AG08396 (cell line): ENCODE data around the gene TANC2.

Experiments used
- DNase-seq: peaks from one replicate; pipeline ENCODE4 v3.0.0; 2012; ENCODE audit warnings: low spot score, mixed read lengths

Gene TANC2

DNA sequence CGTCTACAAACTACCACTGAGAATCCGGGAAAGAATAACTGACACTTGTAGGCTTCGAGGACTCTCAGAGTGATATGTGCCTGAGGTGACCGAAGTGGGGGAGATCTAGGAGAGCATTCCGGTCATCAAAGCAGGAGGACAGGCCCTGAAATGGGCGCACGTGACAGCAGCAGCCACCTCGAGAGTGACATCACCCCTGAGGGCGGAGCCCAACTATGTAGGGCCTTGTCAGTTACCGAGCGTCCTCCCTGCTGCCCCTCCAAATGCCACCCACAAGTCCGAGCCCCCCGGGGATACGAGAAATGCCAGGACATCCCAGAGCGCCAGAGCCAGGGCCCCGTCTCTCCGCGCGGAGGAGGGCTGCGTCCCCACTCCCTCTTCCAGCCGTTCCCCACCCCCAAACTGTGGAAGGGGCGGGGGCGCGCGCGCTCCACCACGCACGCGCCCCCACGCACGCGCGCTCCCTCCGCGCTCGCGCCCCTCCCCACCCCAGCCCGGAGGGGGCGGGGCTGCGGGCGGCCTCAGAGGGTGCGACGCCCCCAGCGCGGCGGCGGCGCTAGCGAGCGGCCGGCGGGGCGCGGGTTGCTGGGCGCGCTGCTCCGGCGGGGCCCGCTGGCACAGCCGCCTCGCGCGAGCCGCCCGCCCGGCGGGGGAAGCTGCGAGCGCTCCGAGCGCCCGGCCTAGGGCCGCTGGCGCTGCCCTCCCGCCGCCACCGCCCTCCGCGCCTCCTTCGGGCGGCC, at the start of gene TANC2:
Gene TANC2 (plus strand): TSS at position 550 of the 740 bp plus-strand sequence. CDS start 43,325 bp downstream, outside the sequence.
- DNase-seq, result peak; percentile 96

DNA sequence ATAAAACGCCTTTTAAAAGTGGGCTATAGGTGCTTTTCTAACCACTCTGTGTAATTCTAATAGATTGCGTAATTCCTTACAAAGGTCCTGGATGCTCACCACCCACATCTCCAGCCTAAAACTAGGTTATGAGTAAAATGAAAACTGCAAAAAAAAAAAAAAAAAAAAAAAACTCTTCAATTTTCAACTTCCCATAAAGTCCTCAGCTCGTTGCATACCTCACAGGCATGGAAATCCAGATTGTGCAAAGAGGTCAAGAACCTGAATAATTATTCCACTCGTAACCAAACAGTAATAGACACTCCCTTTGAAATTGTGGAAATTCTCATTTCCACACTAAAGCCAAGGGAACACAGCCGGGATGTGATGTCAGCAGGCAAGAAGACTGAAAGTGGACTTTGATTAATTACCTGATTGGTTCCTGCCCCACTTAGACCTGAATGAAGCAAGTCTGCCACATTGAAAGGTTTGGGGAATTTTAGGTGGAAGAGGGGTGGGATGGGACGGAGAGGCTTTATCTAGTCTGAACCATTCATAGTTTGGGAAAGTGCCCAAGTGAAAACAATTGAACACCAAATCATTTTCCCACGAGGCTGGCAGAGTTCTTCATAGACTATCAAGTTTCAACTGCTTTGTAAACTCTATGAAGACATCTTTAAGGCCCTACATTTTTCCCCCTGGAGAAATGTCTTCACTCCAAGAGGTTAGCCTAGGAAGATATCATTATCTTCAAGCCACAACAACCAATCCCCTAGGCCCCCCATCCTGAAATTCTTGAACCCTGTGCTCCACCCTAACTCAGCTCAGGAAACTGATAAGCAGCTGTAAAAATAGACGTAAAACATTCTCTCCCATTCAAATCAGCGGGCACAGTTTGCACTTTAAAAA, 49.1 kb upstream of the TANC2 start:
- DNase-seq, result no peak

DNA sequence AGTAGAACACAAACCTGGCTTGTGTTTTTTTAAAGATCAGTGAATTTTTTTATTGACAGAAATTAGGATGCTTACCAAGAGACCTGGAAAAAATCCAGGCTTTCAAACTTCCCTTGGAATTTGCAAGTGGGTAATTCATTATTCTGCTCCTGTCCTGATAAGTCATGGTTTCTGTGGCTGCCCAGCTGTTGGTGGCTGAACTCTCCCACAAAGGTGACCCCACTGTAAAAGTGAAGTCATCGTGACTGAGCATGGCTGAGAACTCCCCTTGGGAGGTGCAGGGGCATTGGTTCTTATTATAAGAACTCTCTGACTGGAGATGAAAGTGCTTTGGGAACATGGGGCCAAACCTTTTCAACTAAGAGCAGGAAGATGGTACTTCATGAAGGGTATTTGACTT, 46.6 kb upstream of the TANC2 start:
- no peak for DNase-seq

DNA sequence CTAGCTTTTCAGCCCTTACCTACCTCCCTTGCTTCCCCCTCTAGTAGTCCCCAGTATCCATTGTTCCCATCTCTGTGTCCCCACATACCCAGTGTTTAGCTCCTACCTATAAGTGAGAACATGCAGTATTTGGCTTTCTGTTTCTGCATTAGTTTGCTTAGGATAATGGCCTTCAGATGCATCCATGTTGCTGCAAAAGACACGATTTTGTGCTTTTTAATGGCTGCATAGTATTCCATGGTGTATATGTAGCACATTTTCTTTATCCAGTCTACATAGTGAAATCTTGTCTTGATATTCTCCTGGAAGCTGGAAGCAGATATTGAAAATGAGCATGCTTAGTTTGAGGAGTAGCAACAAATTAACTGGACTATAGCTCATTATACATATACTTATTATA, 45.7 kb upstream of the TANC2 start:
- DNase-seq, result no peak

DNA sequence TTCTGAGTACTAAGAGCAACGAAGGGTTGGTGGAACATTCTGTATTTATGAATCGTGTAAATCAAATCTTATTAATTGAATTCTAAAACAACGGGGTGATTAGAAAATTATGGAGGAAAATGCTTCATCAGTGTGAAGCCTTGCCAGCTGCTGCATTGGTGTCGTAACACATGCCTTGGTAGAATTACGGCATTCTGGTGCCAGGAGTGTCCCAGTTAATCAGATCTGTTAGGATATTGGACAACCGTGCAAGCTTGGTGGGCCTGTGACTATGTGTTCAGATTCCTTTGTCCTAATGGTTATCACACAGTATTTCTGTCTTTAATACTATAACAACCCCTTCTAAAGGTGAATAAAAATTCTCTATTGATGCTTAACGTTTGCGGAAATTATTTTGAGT, 44.2 kb upstream of the TANC2 start:
- DNase-seq, result no peak

DNA sequence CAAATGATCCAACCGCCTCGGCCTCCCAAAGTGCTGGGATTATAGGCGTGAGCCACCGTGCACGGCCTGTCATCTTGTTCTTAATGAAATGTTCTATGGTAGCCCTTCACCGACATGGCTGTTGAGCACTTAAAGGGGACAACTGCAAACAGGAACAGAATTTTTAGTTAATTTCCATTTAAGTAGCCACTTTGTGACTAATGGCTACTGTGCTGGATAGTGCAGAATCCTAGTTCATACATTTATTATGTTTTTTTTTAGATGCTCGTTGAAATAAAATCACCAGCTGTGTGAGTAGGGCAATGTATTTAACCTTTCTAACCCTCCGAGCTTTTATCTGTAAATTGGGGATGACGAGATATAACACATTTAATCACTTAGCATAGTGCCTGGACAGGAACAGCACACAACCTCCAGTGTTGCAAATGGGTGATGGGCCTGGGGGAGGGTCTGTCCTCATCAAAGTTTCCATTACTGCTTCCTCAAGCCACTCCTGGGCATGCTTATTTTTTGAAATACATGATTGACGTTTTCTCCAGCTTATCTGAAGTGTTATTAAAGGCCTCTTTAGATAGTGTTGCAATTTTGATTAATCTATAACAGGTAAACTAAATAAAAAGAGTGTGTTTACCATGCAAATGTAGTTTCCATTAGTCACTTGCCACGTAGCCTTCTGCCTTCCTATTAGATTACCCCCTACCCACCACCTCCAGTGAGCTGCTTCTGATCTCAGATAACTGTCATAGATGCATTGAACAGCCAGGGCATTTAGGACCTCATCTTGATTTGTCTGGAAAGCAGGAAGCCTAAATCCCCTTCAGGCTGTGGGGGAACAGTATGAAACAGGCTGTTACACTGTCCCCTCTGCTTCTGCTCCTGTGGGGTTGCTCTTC, 42.5 kb upstream of the TANC2 start:
- DNase-seq, result no peak

DNA sequence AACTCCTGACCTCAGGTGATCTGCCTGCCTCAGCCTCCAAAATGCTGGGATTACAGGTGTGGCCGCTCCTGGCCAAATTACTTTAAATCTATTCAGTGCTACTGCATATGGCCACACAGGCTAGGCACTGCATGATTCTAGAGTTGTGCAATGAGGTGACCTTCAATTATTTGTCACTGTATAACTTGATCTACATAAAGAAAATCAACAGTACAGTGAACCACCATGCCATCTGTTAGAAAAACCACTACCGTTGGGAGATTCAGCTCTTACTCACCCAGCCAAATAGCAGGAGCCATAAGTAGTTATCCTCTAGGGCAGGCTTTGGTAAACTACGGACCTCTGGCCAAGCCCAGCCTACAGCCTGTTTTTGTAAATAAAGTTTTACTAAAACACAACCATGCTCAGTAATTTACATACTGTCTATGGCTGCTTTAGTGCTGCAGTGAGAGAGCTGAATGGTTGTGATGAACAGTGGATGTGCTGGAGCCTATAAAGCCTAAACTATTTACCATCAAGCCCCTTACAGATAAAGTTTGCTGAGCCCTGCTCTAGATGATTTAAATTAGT, 40.7 kb upstream of the TANC2 start:
- no peak for DNase-seq

DNA sequence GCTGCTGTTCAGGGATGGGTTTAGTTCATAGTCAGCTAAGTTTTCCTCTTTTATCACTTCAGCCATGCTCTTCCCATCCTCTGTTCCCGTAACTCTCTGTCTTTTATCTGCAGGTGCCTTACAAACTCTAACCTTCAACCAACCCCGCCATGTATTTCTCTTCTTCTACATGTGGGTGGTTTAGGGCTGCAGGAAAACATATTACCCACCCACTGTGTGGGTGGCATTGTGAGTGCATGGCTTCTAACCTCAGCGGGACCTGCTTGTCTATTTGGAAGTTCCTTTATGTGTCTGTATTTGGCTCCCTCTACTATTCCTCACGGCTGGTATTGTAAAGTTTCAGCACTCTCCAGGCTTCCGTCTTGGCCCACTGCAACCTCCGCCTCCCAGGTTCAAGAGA, 39.0 kb upstream of the TANC2 start:
- DNase-seq, result no peak

DNA sequence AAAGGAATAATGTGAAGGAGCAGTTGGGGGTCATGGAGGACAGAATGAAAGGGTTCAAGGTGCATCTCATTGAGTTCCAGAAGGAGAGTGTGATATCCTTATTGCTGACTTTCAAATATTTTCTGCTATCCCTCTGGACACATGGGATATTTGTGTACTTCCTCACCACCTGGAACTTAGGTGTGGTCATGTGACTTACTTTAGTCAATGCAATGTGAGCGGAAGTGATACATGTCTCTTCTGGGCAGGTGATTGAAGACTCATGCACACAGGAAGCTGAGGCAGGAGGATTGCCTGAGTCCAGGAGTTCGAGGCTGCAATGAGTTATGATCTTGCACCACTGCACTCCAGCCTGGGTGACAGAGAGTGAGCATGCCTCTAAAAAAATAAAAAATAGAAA, 36.7 kb upstream of the TANC2 start:
- no peak for DNase-seq

DNA sequence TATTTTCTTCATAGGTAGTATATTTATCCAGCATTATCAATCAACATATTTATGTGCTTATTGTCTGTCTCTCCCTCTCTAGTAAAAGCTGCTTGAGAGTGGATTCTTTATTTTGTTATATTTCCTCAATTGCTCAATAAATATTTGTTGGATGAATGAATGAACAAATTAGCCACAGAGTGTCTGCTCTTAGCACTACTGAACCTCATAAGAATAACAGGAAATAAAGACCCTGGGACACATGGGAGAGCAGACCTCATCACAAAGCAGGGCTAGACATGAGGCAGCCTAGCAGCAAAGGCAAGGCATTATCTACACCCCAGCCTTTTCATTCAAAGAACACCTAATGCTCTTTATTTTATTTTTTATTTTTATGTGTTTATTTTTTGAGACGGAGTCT, 34.9 kb upstream of the TANC2 start:
- DNase-seq, result no peak

DNA sequence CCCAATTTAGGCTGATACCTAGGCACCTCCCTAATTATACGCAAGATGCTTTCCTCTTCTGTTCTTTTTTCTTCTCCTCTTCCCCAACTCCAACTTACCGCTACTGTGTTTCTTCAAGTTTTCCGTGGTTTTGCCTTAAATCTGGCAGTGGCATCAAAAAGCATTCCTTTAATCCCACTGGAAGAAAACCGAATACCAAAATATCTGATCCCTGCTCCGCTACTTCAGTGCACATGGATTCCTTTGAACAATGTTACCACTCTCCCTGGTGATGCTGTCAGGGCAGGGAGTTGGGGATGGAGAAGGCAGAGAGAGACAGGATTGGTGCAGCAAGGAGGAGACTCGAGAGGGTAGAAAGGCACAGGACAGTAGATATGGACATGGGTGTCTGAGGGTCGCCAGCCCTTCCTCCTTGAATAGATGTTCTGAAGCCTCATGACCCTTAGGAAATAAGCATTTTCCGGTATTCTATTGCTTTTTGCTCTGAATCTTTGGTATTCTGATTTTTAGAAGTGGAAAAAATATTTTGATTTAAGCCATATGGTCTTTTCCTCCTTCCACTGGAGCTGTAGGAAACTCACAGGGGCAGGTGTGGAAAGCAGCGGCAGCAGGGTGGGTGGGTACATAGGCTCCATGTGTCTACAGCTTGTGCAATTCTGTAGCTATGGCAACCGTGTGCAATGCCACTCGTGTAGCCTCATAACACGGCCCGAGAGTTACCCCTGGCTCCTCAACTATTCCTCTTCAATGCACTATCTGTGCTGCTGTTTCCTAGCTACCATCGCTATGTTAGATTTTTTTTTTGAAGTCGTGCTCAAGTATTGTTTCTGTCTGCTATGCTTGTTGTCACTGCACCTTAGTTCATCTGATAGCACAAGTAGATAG, 32.3 kb upstream of the TANC2 start:
- no peak for DNase-seq

DNA sequence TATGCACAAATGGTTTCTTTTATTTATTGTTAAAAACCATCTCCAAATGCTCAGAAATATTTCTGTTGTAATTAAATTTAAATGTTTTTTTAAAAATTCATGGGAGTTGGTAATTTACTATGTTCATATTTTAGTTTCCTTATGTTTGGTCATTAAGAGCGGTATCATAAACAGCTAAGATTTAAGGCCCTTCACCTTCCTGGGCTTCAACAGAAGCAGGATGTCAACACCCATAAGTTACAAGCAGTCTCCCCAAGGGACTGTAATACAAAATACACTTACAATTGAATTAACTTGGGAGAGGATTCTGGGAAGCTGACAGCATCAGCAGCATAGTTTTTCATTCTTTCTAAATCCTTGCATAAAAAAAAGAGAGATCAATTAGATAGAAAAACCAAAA, 30.9 kb upstream of the TANC2 start:
- no peak for DNase-seq

DNA sequence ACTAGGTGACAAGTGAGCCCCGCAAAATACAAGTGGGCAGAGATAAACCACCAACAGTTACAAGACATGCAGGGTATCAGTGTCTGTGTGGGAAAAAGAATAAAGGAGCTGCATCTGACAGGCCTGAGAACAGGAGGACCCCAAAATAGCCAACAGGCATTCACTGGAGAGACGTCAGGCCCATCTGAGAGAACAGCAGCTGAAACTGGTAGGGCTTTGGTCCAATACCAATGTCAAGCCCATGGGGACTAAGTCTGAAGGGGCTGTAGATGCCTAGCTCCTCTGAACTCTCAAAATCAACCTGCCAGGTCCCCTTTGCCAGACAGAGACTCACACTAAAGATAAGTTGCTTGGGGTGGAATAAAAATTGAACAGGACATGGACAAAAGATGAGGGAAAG, 30.5 kb upstream of the TANC2 start:
- DNase-seq, result no peak

DNA sequence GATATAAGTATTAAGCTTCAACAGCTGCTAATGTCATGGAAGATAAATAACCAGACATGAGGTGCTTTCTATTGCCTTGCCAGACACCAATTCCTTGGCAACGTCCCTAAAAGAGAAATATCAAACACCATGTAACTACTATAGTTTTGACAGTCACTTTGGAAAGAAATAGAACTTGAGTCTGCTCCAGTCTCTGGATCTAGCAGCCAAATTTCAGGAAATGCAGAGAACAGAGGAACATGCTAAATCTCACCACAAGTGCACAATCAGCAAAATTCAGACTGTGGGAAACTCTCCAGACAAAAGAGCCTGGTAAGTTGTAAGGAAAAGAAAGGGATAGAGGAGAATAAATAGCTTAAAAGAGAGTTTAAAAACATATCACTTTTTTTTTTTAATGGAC, 28.4 kb upstream of the TANC2 start:
- no peak for DNase-seq

DNA sequence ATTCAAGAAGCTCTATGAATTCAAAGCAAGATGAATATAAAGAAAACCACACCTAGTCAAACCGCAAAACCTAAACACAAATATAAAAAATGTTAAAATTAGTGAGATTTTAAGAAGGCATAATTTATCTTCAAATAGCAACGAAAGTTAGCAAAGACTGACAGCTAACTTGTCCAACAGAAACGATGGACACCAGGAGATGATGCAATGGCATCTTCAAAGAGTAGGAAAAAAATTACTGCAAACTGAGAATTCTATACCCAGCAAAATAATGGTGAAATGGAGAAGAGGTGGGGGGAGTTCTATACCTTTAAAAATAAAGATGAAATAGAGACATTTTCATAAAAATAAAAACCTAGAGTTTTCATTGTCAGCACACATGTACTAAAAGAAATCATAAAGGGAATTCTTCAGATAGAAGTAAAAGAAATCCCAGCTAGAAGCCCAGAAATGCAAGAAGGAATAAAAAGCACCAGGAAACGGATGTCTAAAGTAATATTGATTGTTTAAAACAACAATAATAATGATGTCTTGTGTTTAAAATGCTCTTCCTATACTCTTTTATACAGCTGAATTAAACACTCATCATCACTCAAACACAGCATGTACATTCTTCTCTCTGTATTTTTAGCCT, 24.6 kb upstream of the TANC2 start:
- DNase-seq, result no peak

DNA sequence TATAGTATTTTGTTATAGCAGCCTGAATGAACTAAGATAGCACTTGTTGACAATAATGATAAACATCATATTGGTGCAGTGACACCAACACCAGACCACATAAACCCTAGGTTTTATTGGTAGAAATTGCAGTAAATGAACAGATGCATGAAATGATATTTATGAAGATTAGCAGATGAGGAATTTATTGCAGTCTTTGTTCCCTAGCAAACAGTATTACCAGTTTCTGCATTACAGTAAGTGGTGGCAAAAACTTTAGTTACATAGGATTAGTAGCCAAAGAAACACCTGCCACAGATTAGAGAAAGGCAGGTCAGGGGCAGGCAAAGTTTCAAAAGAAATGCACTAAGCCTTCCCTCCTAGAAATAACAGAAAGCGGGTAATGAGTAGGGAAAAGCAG, 17.7 kb upstream of the TANC2 start:
- no peak for DNase-seq

DNA sequence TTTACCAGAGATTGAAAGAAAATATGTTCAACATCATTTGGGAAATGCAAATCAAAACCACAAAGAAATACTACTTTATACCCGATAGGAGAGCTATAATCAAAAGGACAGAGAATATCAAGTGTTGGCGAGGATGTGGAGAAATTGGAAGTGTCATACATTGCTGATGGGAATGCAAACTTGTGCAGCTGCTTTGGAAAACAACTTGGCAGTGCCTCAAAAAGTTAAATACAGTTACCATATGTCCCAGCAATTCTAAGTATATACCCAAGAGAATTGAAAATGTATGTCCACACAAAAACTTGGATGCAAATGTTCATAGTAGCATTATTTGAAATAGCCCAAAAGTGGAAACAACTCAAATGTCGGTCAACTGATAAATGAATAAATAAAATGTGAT, 17.0 kb upstream of the TANC2 start:
- no peak for DNase-seq

DNA sequence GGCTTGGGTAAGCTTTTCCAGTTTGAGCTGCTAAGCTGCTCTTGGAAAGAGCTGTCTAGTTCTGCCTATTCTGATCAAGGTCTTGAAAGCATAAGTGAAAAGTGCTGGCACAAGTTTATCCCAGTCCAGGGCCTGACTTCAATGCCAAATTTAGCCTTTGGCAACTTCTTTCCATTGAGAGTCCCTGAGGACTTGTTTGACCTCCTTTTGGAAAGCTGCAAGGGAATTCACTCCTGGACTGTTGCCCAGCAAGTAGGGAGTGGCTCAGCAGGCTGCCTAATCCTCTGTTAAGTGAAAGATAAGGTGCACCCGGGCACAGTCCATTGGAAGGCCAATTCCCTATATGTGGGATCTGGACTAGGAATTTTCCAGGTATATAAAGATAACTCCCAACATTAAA, 16.0 kb upstream of the TANC2 start:
- peak; percentile 29 for DNase-seq

DNA sequence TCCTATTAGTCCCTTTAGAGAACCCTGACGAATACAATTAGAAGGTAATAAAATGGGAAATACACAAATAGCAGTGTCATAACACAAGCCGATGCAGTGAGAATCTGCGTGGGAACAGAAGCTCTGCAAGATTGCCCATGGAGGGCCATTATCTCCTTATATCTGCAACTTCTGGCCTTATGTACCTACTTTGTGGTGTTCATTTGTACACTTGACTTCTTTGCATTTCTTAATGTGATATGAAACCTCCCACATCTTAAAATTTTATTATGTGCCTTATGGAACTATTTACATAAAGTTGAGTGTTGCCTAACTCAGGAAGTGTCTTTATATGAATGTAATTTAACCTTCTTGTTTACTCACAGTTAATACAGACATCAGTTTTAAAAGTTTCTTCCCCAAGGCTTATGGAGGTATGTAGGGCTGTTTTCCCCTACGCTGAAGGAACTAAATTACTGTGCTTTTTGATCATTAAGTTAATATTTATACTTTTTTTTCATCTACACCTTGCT, 10.1 kb upstream of the TANC2 start:
- DNase-seq, result no peak

DNA sequence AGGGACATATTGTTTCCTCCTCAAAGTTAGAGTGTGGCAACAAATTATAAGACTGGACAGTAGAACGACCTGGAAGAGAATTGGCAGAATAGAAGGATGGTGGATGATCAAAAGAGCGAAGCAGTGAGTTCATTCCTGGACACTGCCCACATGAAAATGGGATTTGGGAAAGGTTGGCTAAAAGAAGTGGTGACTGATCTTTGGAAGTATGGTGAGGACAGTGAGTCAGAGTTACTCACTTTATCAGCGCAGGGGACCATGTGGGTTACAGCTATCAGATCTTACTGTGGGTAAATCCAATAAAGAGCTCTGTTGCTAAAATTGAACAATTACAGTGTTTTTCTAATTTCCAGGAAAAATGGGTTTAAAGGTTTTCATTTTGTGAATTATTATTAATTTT, 2.7 kb upstream of the TANC2 start:
- DNase-seq, result peak; percentile 66
